Kidney epithelial cell (primary cell): Measurements from ENCODE around the gene ZNF280B. TPM values are rescaled to one million over a fixed set of nuclear protein-coding genes. Genes with fewer than 3 reads are reported as not detected.

Source experiments
- DNase-seq: peaks from one replicate; pipeline ENCODE4 v3.0.0-alpha.2; 2010; ENCODE audit warnings: low read depth
- H3K27me3 ChIP-seq: 2 replicates; pipeline ENCODE4 v1.6.0; 2011; ENCODE audit warnings: low read length; ENCODE audit not compliant: control insufficient read depth, insufficient read depth
- H3K36me3 ChIP-seq: 2 replicates; pipeline ENCODE4 v1.5.1; 2011; ENCODE audit warnings: low read length; ENCODE audit not compliant: control insufficient read depth, insufficient read depth
- H3K4me3 ChIP-seq: 2 replicates; pipeline ENCODE4 v1.5.1; 2011; ENCODE audit warnings: low read depth, mild to moderate bottlenecking, control low read depth, low read length
- total RNA-seq: library from RNA; depleted of rRNA; stranded (reverse); fragments of >200 nt; gene quantifications from 2 replicates; pipeline ENCODE4 v1.2.3, GENCODE V29; 2015
- TF ChIP-seq, protein P1 (sequence below): IDR thresholded peaks from 2 replicates; pipeline ENCODE4 v1.5.1; 2011; ENCODE audit warnings: mild to moderate bottlenecking, moderate library complexity, low read length, control low read depth, inconsistent platforms; ENCODE audit not compliant: insufficient read depth, poor library complexity, severe bottlenecking

The ZNF280B gene
- total RNA-seq, 1 donor from 2014 or later, result 4.0 TPM

DNA sequence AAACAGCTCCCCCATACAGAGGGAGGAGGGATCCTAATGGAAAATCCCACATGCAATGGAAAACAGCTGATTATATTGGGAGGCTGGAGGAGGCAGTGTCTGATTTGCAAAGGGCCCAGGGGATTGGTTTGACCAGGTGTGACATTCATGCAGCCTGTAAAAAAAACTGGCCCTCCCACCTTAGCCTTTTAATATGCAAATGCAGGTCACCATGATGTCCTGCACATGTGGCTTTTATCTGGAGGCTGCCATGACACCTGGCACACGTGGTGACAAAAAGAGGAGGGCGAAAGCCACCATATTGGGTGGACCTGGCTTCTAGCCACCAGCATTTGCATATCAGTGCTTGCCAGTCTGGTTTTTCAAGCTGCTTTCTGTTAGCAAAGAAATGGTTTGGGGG, 48.5 kb downstream of the ZNF280B start:
- TF ChIP-seq, protein P1, sequence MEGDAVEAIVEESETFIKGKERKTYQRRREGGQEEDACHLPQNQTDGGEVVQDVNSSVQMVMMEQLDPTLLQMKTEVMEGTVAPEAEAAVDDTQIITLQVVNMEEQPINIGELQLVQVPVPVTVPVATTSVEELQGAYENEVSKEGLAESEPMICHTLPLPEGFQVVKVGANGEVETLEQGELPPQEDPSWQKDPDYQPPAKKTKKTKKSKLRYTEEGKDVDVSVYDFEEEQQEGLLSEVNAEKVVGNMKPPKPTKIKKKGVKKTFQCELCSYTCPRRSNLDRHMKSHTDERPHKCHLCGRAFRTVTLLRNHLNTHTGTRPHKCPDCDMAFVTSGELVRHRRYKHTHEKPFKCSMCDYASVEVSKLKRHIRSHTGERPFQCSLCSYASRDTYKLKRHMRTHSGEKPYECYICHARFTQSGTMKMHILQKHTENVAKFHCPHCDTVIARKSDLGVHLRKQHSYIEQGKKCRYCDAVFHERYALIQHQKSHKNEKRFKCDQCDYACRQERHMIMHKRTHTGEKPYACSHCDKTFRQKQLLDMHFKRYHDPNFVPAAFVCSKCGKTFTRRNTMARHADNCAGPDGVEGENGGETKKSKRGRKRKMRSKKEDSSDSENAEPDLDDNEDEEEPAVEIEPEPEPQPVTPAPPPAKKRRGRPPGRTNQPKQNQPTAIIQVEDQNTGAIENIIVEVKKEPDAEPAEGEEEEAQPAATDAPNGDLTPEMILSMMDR, result no peak
- Histone ChIP-seq H3K27me3 (no peaks in the 10 kb centered on the region), H3K4me3 (no peak overlapping the region), H3K36me3 (no peaks in the 10 kb centered on the region)
- no peak for DNase-seq

- H3K36me3 ChIP-seq, result no peaks in the 10 kb centered on the region
- TF ChIP-seq, protein P1, result no peak
- DNase-seq, result no peak
- no peak overlapping the region for H3K4me3 ChIP-seq
- no peaks in the 10 kb centered on the region for H3K27me3 ChIP-seq
These were observed 49.5 kb downstream of the ZNF280B start for GRCh38 chr22:22458896-22459588.

DNA sequence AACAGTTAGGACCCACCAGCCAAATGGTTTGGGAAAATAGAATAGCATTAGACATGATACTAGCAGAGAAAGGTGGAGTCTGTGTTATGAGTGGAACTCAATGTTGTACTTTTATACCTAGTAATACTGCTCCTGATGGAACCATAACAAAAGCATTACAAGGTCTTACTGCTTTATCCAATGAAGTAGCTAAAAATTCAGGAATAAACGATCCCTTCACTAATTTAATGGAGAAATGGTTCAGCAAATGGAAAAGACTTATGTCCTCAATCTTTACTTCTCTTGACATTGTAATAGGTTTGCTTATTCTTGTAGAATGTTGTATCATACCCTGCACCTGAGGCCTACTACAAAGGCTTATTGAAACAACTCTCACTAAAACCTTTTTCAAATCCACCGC, 50.2 kb downstream of the ZNF280B start:
- TF ChIP-seq, protein P1, result no peak
- Histone ChIP-seq H3K27me3 (no peaks in the 10 kb centered on the region), H3K36me3 (no peaks in the 10 kb centered on the region), H3K4me3 (no peak overlapping the region)
- DNase-seq, result no peak

- TF ChIP-seq, protein P1, result no peak
- Histone ChIP-seq H3K27me3 (peaks cover 3% of the 10 kb centered on the region), H3K4me3 (no peak overlapping the region), H3K36me3 (no peaks in the 10 kb centered on the region)
- no peak for DNase-seq
These were observed 53.5 kb downstream of the ZNF280B start for GRCh38 chr22:22454997-22455396.

- DNase-seq, result no peak
- TF ChIP-seq, protein P1, result no peak
- Histone ChIP-seq H3K27me3 (peaks cover 3% of the 10 kb centered on the region), H3K36me3 (no peaks in the 10 kb centered on the region), H3K4me3 (no peak overlapping the region)
These were observed 55.4 kb downstream of the ZNF280B start for GRCh38 chr22:22452996-22453686.
